ENCODE results near the gene TSHR.
"Not testable (repeated sequence)": the region's sequence is repeated elsewhere in the genome, so short reads cannot be mapped to it uniquely, and the experiment has no call there.

Gene TSHR

GRCh38 chr14:81019113-81019512 lies 63.7 kb downstream of the TSHR start:
- DNase-seq (ENCODE audit: low read depth in 1 of 2, low spot score in 1 of 2); H3K27ac ChIP-seq (replicated peaks); H3K4me3 ChIP-seq (replicated peaks; ENCODE audit: insufficient read depth, low read length); H3K27me3 ChIP-seq (ENCODE audit: insufficient read depth, poor library complexity, severe bottlenecking): not testable (repeated sequence)

- Histone ChIP-seq H3K4me3 (replicated peaks; ENCODE audit: insufficient read depth, low read length) (no peak overlapping the region), H3K27ac (replicated peaks) (no peak overlapping the region), H3K27me3 (ENCODE audit: insufficient read depth, poor library complexity, severe bottlenecking) (no peaks in the 10 kb centered on the region)
- TF ChIP-seq, protein P1, sequence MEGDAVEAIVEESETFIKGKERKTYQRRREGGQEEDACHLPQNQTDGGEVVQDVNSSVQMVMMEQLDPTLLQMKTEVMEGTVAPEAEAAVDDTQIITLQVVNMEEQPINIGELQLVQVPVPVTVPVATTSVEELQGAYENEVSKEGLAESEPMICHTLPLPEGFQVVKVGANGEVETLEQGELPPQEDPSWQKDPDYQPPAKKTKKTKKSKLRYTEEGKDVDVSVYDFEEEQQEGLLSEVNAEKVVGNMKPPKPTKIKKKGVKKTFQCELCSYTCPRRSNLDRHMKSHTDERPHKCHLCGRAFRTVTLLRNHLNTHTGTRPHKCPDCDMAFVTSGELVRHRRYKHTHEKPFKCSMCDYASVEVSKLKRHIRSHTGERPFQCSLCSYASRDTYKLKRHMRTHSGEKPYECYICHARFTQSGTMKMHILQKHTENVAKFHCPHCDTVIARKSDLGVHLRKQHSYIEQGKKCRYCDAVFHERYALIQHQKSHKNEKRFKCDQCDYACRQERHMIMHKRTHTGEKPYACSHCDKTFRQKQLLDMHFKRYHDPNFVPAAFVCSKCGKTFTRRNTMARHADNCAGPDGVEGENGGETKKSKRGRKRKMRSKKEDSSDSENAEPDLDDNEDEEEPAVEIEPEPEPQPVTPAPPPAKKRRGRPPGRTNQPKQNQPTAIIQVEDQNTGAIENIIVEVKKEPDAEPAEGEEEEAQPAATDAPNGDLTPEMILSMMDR (IDR thresholded peaks at IDR 0.05; ENCODE audit: insufficient read depth, low read length) = no peak
- TF ChIP-seq POLR2AphosphoS5 (IDR thresholded peaks at IDR 0.05; ENCODE audit: low read depth) (no peak), REST (IDR thresholded peaks at IDR 0.05; ENCODE audit: insufficient replicate concordance, low read depth) (no peak), SPI1 (IDR thresholded peaks at IDR 0.05; ENCODE audit: borderline replicate concordance, low read depth) (no peak), GABPA (IDR thresholded peaks at IDR 0.05; ENCODE audit: low read depth) (no peak)
- no peak for DNase-seq (ENCODE audit: low read depth in 1 of 2, low spot score in 1 of 2)
Observed at GRCh38 chr14:81023095-81023710, 67.8 kb downstream of the TSHR start.

DNA sequence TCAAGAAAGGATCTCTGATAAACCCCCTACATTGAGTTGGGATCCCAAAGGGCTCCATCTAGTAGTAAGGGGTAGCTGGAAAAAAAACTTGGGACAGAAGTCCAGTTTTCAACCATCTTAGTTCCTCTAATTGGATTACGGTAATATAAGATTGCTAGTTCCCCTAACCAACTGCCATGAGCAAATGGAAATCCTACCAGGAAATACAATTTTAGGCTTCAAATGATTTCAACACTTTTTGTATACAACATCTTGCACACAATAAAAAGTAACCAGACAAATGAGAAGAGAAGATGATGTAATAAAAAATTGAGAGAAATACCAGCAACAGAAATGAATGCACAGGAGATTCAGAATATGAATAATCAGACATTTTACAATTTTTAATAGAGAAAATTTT lies 73.0 kb downstream of the TSHR start:
- Histone ChIP-seq H3K4me3 (replicated peaks; ENCODE audit: insufficient read depth, low read length) (no peak overlapping the region), H3K27ac (replicated peaks) (no peak overlapping the region), H3K27me3 (ENCODE audit: insufficient read depth, poor library complexity, severe bottlenecking) (no peaks in the 10 kb centered on the region)
- TF ChIP-seq SPI1 (IDR thresholded peaks at IDR 0.05; ENCODE audit: borderline replicate concordance, low read depth) = no peak
- TF ChIP-seq, protein P1 (IDR thresholded peaks at IDR 0.05; ENCODE audit: insufficient read depth, low read length) = no peak
- TF ChIP-seq REST (IDR thresholded peaks at IDR 0.05; ENCODE audit: insufficient replicate concordance, low read depth) = no peak
- TF ChIP-seq GABPA (IDR thresholded peaks at IDR 0.05; ENCODE audit: low read depth) = no peak
- no peak for TF ChIP-seq POLR2AphosphoS5 (IDR thresholded peaks at IDR 0.05; ENCODE audit: low read depth)
- DNase-seq (ENCODE audit: low read depth in 1 of 2, low spot score in 1 of 2) = peak; percentile 1 to 5

DNA sequence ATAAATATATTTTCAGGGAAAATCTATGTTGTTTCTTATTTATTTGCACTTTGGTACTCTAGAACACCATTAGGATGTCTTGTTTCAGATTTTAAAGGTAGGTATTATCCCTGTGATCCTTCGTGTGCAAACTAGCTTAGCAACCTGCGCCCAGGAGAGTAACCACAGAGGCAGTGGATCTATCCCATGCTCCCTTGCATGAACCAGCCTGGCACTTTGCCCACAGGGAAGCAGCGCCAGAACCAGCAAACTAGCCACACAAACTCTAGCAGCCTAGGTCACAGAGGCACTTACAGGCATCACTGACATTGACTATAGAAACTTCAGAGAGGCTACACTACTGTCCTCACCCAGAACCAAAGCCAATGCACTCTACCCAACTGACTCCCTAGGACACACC lies 76.1 kb downstream of the TSHR start:
- Histone ChIP-seq H3K27ac (replicated peaks) (no peak overlapping the region), H3K4me3 (replicated peaks; ENCODE audit: insufficient read depth, low read length) (no peak overlapping the region), H3K27me3 (ENCODE audit: insufficient read depth, poor library complexity, severe bottlenecking) (no peaks in the 10 kb centered on the region)
- TF ChIP-seq, protein P1 (IDR thresholded peaks at IDR 0.05; ENCODE audit: insufficient read depth, low read length) = no peak
- no peak for TF ChIP-seq GABPA (IDR thresholded peaks at IDR 0.05; ENCODE audit: low read depth)
- no peak for TF ChIP-seq SPI1 (IDR thresholded peaks at IDR 0.05; ENCODE audit: borderline replicate concordance, low read depth)
- no peak for TF ChIP-seq REST (IDR thresholded peaks at IDR 0.05; ENCODE audit: insufficient replicate concordance, low read depth)
- TF ChIP-seq POLR2AphosphoS5 (IDR thresholded peaks at IDR 0.05; ENCODE audit: low read depth) = no peak
- no peak for DNase-seq (ENCODE audit: low read depth in 1 of 2, low spot score in 1 of 2)

Data from HL-60 (cell line).